HL-60 (cell line): ENCODE measurements around the gene FHIT.

Experiments
- DNase-seq, 2 experiments: peaks; one replicate each; pipeline ENCODE4 v3.0.0-alpha.2; 2010 to 2020; ENCODE audit warnings: low read depth in 1 of 2, low spot score in 1 of 2
- H3K27ac ChIP-seq: fragments of 250-450 bp; sonication (Bioruptor Pico); replicated peaks from 2 replicates; pipeline ENCODE4 v1.5.1; 2020; ENCODE audit warnings: mild to moderate bottlenecking, moderate library complexity
- H3K27me3 ChIP-seq: fragments of 250-450 bp; sonication (Bioruptor Pico); 2 replicates; pipeline ENCODE4 v1.5.1; 2021; ENCODE audit warnings: mild to moderate bottlenecking, moderate library complexity; ENCODE audit not compliant: insufficient read depth, poor library complexity, severe bottlenecking
- H3K4me3 ChIP-seq: replicated peaks from 2 replicates; pipeline ENCODE4 v1.5.1; 2011; ENCODE audit warnings: mild to moderate bottlenecking, control low read depth, low read length; ENCODE audit not compliant: insufficient read depth
- CTCF ChIP-seq: IDR thresholded peaks from one replicate; pipeline ENCODE4 v1.5.1; 2011; ENCODE audit warnings: low read length, control low read depth, inconsistent platforms; ENCODE audit not compliant: insufficient read depth
- GABPA ChIP-seq: IDR thresholded peaks from 2 replicates; pipeline ENCODE4 v1.6.1; 2012; ENCODE audit warnings: low read depth
- POLR2AphosphoS5 ChIP-seq: IDR thresholded peaks from 2 replicates; pipeline ENCODE4 v1.6.1; 2012; ENCODE audit warnings: low read depth
- REST ChIP-seq: IDR thresholded peaks from 2 replicates; pipeline ENCODE4 v1.6.1; 2012; ENCODE audit warnings: low read depth; ENCODE audit not compliant: insufficient replicate concordance
- SPI1 ChIP-seq: IDR thresholded peaks from 2 replicates; pipeline ENCODE4 v1.6.1; 2012; ENCODE audit warnings: low read depth, mild to moderate bottlenecking, borderline replicate concordance

Gene FHIT

GRCh38 chr3:60303160-60303559, 948.1 kb downstream of the FHIT start:
- no peak for DNase-seq
- Histone ChIP-seq H3K27ac (no peak overlapping the region), H3K4me3 (no peak overlapping the region), H3K27me3 (no peaks in the 10 kb centered on the region)
- TF ChIP-seq GABPA (no peak), CTCF (no peak), POLR2AphosphoS5 (no peak), SPI1 (no peak), REST (no peak)

GRCh38 chr3:60301142-60301541, 950.1 kb downstream of the FHIT start:
- Histone ChIP-seq H3K4me3 (no peak overlapping the region), H3K27me3 (no peaks in the 10 kb centered on the region), H3K27ac (no peak overlapping the region)
- TF ChIP-seq CTCF = no peak
- no peak for TF ChIP-seq SPI1
- no peak for TF ChIP-seq REST
- TF ChIP-seq GABPA = no peak
- no peak for TF ChIP-seq POLR2AphosphoS5
- no peak for DNase-seq

- no peak for DNase-seq
- Histone ChIP-seq H3K4me3 (no peak overlapping the region), H3K27me3 (no peaks in the 10 kb centered on the region), H3K27ac (no peak overlapping the region)
- no peak for TF ChIP-seq POLR2AphosphoS5
These were observed 953.1 kb downstream of the FHIT start for GRCh38 chr3:60298141-60298540.

- Histone ChIP-seq H3K27me3 (no peaks in the 10 kb centered on the region), H3K4me3 (no peak overlapping the region), H3K27ac (no peak overlapping the region)
- no peak for TF ChIP-seq GABPA
- no peak for TF ChIP-seq CTCF
- TF ChIP-seq REST = no peak
- TF ChIP-seq SPI1 = no peak
- no peak for TF ChIP-seq POLR2AphosphoS5
- no peak for DNase-seq
These were observed 957.1 kb downstream of the FHIT start for GRCh38 chr3:60294181-60294580.
